ENCODE measurements around the gene GLCE. TPM values are rescaled to one million over a fixed set of nuclear protein-coding genes. Genes with fewer than 3 reads are reported as not detected.

GLCE gene
- total RNA-seq, 1 donor from 2014 or later = 5.6 TPM

DNA sequence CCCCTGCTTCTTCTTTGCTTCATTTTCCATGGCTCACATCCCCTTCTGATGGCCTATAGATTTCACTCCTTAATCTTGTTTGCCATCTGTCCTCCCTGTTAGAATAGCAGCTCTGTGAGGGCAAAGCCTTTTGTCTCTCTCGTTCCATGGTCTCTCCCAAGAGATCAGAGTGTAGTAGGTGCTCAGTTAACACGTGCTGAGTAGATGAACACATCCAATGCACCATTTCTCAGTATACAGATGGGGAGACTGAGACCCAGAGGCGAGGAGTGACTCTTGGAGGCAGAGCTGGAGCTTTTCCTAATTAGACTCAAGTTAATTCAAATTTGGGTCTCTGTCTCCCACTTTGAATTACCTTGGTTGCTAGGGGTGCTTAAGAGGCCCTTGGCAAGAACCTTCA lies 142.5 kb downstream of the GLCE start:
- ATAC-seq (ENCODE audit: low read depth) (no peak), DNase-seq (no peak)
- TF ChIP-seq, protein P1, sequence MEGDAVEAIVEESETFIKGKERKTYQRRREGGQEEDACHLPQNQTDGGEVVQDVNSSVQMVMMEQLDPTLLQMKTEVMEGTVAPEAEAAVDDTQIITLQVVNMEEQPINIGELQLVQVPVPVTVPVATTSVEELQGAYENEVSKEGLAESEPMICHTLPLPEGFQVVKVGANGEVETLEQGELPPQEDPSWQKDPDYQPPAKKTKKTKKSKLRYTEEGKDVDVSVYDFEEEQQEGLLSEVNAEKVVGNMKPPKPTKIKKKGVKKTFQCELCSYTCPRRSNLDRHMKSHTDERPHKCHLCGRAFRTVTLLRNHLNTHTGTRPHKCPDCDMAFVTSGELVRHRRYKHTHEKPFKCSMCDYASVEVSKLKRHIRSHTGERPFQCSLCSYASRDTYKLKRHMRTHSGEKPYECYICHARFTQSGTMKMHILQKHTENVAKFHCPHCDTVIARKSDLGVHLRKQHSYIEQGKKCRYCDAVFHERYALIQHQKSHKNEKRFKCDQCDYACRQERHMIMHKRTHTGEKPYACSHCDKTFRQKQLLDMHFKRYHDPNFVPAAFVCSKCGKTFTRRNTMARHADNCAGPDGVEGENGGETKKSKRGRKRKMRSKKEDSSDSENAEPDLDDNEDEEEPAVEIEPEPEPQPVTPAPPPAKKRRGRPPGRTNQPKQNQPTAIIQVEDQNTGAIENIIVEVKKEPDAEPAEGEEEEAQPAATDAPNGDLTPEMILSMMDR (IDR thresholded peaks at IDR 0.05) = no peak
- H3K36me3 Mint-ChIP-seq (ENCODE audit: low read depth) = no peaks in the 10 kb centered on the region
- no peak overlapping the region for H3K4me3 Mint-ChIP-seq
- H3K27me3 Mint-ChIP-seq = peaks cover 36% of the 10 kb centered on the region
- peaks cover 5% of the 10 kb centered on the region for H3K4me1 Mint-ChIP-seq
- intact Hi-C loops (cut with micrococcal nuclease) = no loop called here
- POLR2A ChIA-PET = no interaction called here
- H3K9me3 Mint-ChIP-seq = no peaks in the 10 kb centered on the region
- no peak overlapping the region for H3K27ac Mint-ChIP-seq
- CTCF ChIA-PET = no interaction called here

DNA sequence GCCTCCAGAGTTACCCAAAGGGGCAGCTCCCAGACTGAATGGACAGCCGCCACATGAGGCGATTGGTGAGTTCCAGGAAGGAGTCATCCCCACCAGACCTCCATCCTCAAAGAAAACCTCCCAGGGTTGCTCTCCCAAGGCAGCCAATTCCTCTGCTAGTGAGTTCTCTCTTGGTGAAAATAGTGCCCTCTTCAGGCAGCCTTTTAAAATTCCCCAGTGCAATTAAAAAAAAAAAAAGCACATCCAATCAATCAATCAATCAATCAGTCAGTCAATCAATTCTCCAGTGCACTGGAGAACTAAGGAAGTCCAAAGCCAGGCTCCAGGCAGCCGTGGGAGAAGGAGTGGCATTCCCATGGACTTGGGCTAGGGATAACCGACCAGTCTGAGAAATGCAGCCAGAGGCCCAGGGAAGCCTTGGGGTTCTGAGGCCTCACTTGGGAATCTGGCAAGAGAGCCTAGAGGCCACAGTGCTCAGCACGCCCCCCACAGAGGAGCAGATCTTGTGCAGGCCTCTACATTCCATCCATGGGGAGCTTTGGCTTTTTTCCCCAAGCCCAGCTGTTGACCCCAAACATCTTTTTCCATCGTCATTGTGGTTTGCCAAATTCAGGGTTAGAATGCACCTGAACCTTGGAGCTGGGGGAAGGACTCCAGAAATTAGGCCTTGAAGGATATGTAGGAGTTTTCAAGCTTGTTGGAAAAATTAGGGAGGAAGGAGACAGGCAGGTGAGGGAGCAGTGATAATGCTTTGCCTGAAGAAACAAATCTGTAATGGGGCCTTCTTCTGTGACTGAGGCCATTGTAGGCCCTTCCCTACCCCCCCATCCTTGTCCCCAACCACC lies 143.1 kb downstream of the GLCE start:
- no peak overlapping the region for H3K27ac Mint-ChIP-seq
- TF ChIP-seq, protein P1 (IDR thresholded peaks at IDR 0.05) = no peak
- H3K4me3 Mint-ChIP-seq = no peak overlapping the region

DNA sequence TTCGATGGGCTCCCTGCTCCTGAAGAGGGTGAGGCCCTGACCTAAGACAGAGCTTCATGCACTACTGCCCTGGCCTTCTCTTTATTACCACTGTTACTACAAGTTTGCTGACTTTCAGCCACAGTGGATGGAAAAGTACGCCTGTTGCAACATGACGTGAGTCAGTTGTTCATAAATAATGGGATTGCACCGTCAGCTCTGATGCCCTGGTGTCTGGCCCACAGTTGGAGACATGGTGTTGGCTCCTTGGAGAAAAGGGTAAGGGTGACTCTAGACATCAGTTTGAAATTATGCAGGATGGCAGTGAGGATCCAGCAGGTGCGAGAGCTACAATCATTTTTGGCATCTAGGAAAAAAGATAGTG lies 143.7 kb downstream of the GLCE start:
- H3K9me3 Mint-ChIP-seq = no peaks in the 10 kb centered on the region
- ChIA-PET POLR2A (no interaction called here), CTCF (no interaction called here)
- TF ChIP-seq, protein P1 (IDR thresholded peaks at IDR 0.05) = no peak
- H3K4me3 Mint-ChIP-seq = no peak overlapping the region
- peaks cover 4% of the 10 kb centered on the region for H3K4me1 Mint-ChIP-seq
- H3K27me3 Mint-ChIP-seq = peaks cover 32% of the 10 kb centered on the region
- DNase-seq (no peak), ATAC-seq (ENCODE audit: low read depth) (no peak)
- intact Hi-C loops (cut with micrococcal nuclease) = no loop called here
- H3K27ac Mint-ChIP-seq = no peak overlapping the region
- no peaks in the 10 kb centered on the region for H3K36me3 Mint-ChIP-seq (ENCODE audit: low read depth)

More for the DNA sequence above, 143.1 kb downstream of the GLCE start:
- no peak for DNase-seq
- intact Hi-C loops (cut with micrococcal nuclease) = no loop called here
- H3K27me3 Mint-ChIP-seq = peaks cover 33% of the 10 kb centered on the region
- no peaks in the 10 kb centered on the region for H3K9me3 Mint-ChIP-seq
- peaks cover 5% of the 10 kb centered on the region for H3K4me1 Mint-ChIP-seq
- H3K36me3 Mint-ChIP-seq (ENCODE audit: low read depth) = no peaks in the 10 kb centered on the region
- POLR2A ChIA-PET = no interaction called here
- CTCF ChIA-PET = no interaction called here
- no peak for ATAC-seq (ENCODE audit: low read depth)

DNA sequence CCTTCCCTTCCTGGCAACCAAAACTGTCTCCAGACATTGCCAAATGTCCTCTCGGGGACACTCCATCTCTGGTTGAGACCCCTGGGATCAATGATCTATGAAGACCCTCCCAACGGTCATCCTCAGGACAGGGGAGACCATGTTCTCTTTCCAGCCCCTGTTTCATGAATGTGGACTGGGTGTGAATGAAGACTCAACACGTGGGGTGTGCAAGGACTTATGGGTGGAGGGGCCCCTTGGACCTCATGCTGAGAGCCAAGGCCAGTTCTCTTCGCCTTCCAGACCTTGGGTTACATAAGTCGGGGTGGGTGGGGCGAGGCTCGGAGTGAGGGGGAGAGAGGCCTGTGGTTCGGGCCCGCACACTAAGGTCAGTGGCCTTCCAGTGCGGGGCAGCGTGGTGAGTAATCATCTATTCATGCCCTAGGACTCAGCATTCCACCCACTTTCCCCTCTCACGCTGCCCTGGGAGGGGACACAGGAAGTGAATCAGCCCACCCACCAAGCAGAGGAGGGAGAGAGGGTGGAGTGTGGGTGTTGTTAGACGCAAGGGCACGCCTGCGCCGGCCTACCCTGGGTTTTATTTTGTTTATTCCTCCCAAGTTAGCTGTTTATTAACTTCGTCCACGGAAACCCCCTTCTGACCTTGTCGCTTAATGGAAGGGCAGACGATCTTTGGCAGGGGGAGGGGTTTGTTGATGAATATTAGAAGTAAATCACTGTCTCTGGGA lies 144.9 kb downstream of the GLCE start:
- TF ChIP-seq, protein P1 (IDR thresholded peaks at IDR 0.05) = no peak
- Mint-ChIP-seq H3K36me3 (ENCODE audit: low read depth) (no peaks in the 10 kb centered on the region), H3K9me3 (no peaks in the 10 kb centered on the region), H3K27me3 (peaks cover 29% of the 10 kb centered on the region), H3K27ac (no peak overlapping the region), H3K4me3 (no peak overlapping the region), H3K4me1 (no peaks in the 10 kb centered on the region)
- intact Hi-C loops (cut with micrococcal nuclease) = no loop called here
- DNase-seq = no peak
- no peak for ATAC-seq (ENCODE audit: low read depth)
- ChIA-PET CTCF (no interaction called here), POLR2A (no interaction called here)

DNA sequence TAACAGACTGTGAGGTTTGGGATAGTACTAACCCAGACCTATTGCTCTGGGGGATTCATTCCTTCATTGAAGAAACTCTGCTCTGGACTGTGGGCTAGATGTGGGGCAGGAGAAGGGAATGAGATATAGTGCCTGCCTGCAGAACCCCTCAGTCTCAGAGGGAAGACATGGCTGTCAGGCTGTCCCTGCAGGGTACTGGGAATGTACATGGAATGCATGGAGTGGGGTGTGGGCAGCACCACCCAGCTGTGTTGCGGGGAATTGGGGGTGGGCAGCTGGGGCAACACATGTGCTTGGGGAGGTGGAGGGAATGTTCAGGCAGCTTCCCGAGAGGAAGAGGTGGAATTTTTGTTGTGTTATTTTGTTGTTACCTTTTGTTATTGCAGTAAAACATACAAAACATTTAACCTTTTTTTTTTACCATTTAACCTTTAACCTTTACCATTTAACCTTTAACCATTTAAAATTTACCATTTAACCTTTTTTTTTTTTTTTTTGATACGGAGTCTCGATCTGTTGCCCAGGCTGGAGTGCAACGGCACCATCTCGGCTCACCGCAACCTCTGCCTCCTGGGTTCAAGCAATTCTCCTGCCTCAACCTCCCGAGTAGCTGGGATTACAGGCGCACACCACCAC lies 145.6 kb downstream of the GLCE start:
- peaks cover 27% of the 10 kb centered on the region for H3K27me3 Mint-ChIP-seq
- H3K4me1 Mint-ChIP-seq = no peaks in the 10 kb centered on the region
- POLR2A ChIA-PET = no interaction called here
- intact Hi-C loops (cut with micrococcal nuclease) = no loop called here
- no peaks in the 10 kb centered on the region for H3K36me3 Mint-ChIP-seq (ENCODE audit: low read depth)
- DNase-seq (no peak), ATAC-seq (ENCODE audit: low read depth) (no peak)
- H3K9me3 Mint-ChIP-seq = no peaks in the 10 kb centered on the region
- TF ChIP-seq, protein P1 (IDR thresholded peaks at IDR 0.05) = no peak
- CTCF ChIA-PET = no interaction called here
- no peak overlapping the region for H3K27ac Mint-ChIP-seq
- no peak overlapping the region for H3K4me3 Mint-ChIP-seq

Data from activated B cell treated with CpG ODN at 0.5 μM for 24 hours (primary cell).